HEK293 (cell line): ENCODE data around the gene EPHX1.
A peak's percentile ranks its signal among the peaks of the same experiment; 100 is the strongest.

Experiments
- ELK4 ChIP-seq: IDR thresholded peaks from 2 replicates; pipeline ENCODE4 v1.6.1; 2011; ENCODE audit warnings: mild to moderate bottlenecking, low read depth, low read length, borderline replicate concordance
- FEZF1 ChIP-seq: fragments of 450-650 bp; formaldehyde crosslinking; IDR thresholded peaks from 2 replicates; pipeline ENCODE4 v1.5.1; 2016; ENCODE audit warnings: missing biosample characterization, missing genetic modification characterization
- GLIS1 ChIP-seq: fragments of 450-650 bp; formaldehyde crosslinking; IDR thresholded peaks from 2 replicates; pipeline ENCODE4 v1.5.1; 2016; ENCODE audit warnings: missing biosample characterization, missing genetic modification characterization
- HIC1 ChIP-seq: fragments of 450-650 bp; formaldehyde crosslinking; IDR thresholded peaks from 2 replicates; pipeline ENCODE4 v1.5.1; 2016; ENCODE audit warnings: missing biosample characterization, missing genetic modification characterization
- HOXD13 ChIP-seq: sonication (generic); formaldehyde crosslinking; IDR thresholded peaks from 2 replicates; pipeline ENCODE4 v1.8.0; 2022; ENCODE audit warnings: missing genetic modification reagents, borderline replicate concordance
- MZF1 ChIP-seq: fragments of 450-650 bp; formaldehyde crosslinking; IDR thresholded peaks from 2 replicates; pipeline ENCODE4 v1.5.1; 2017; ENCODE audit warnings: missing biosample characterization, missing genetic modification characterization, borderline replicate concordance
- SALL2 ChIP-seq: fragments of 450-650 bp; formaldehyde crosslinking; IDR thresholded peaks from 2 replicates; pipeline ENCODE4 v1.5.0; 2017; ENCODE audit warnings: missing biosample characterization, mild to moderate bottlenecking, missing genetic modification characterization, borderline replicate concordance
- SCRT1 ChIP-seq: fragments of 450-650 bp; formaldehyde crosslinking; IDR thresholded peaks from 2 replicates; pipeline ENCODE4 v1.5.1; 2016; ENCODE audit warnings: missing biosample characterization, missing genetic modification characterization, borderline replicate concordance
- ZBTB11 ChIP-seq: fragments of 450-650 bp; formaldehyde crosslinking; conservative IDR thresholded peaks from 2 replicates; pipeline ENCODE4 v1.5.1; 2016; ENCODE audit warnings: low read depth, missing biosample characterization, missing genetic modification characterization
- ZBTB17 ChIP-seq: fragments of 450-650 bp; formaldehyde crosslinking; IDR thresholded peaks from 2 replicates; pipeline ENCODE4 v1.5.1; 2016; ENCODE audit warnings: missing biosample characterization, missing genetic modification characterization
- ZBTB44 ChIP-seq: fragments of 450-650 bp; IDR thresholded peaks from 2 replicates; pipeline ENCODE4 v1.5.1; 2018; ENCODE audit warnings: missing biosample characterization, mild to moderate bottlenecking, missing genetic modification characterization
- ZBTB7A ChIP-seq: fragments of 450-650 bp; formaldehyde crosslinking; IDR thresholded peaks from 2 replicates; pipeline ENCODE4 v1.5.1; 2016; ENCODE audit warnings: low read depth, missing biosample characterization, missing genetic modification characterization
- ZIC2 ChIP-seq: fragments of 450-650 bp; formaldehyde crosslinking; IDR thresholded peaks from 2 replicates; pipeline ENCODE4 v1.5.1; 2016; ENCODE audit warnings: missing biosample characterization, missing genetic modification characterization
- ZNF114 ChIP-seq: fragments of 450-650 bp; formaldehyde crosslinking; IDR thresholded peaks from 2 replicates; pipeline ENCODE4 v1.5.0; 2017; ENCODE audit warnings: missing biosample characterization, missing genetic modification characterization
- ZNF138 ChIP-seq: fragments of 450-650 bp; formaldehyde crosslinking; IDR thresholded peaks from 2 replicates; pipeline ENCODE4 v1.5.1; 2016; ENCODE audit warnings: missing biosample characterization, missing genetic modification characterization, borderline replicate concordance
- ZNF16 ChIP-seq: fragments of 450-650 bp; formaldehyde crosslinking; IDR thresholded peaks from 2 replicates; pipeline ENCODE4 v1.5.1; 2016; ENCODE audit warnings: low read depth, missing biosample characterization, missing genetic modification characterization
- ZNF211 ChIP-seq: fragments of 450-650 bp; formaldehyde crosslinking; IDR thresholded peaks from 2 replicates; pipeline ENCODE4 v1.5.1; 2016; ENCODE audit warnings: low read depth, missing biosample characterization, missing genetic modification characterization
- ZNF266 ChIP-seq: fragments of 450-650 bp; formaldehyde crosslinking; IDR thresholded peaks from 2 replicates; pipeline ENCODE4 v1.5.1; 2016; ENCODE audit warnings: missing biosample characterization, missing genetic modification characterization, low read depth
- ZNF292 ChIP-seq: fragments of 450-650 bp; formaldehyde crosslinking; IDR thresholded peaks from 2 replicates; pipeline ENCODE4 v1.5.1; 2016; ENCODE audit warnings: low read depth, missing biosample characterization, missing genetic modification characterization, borderline replicate concordance
- ZNF362 ChIP-seq: fragments of 450-650 bp; formaldehyde crosslinking; IDR thresholded peaks from 2 replicates; pipeline ENCODE4 v1.5.1; 2016; ENCODE audit warnings: missing biosample characterization, missing genetic modification characterization
- ZNF37A ChIP-seq: fragments of 450-650 bp; IDR thresholded peaks from 2 replicates; pipeline ENCODE4 v1.5.1; 2018; ENCODE audit warnings: missing biosample characterization, missing genetic modification characterization
- ZNF391 ChIP-seq: fragments of 450-650 bp; formaldehyde crosslinking; IDR thresholded peaks from 2 replicates; pipeline ENCODE4 v1.5.1; 2016; ENCODE audit warnings: low read depth, missing biosample characterization, missing genetic modification characterization, borderline replicate concordance
- ZNF394 ChIP-seq: fragments of 450-650 bp; formaldehyde crosslinking; IDR thresholded peaks from 2 replicates; pipeline ENCODE4 v1.5.1; 2016; ENCODE audit warnings: missing biosample characterization, missing genetic modification characterization, mild to moderate bottlenecking, moderate library complexity, borderline replicate concordance
- ZNF416 ChIP-seq: fragments of 450-650 bp; formaldehyde crosslinking; IDR thresholded peaks from 2 replicates; pipeline ENCODE4 v1.5.1; 2016; ENCODE audit warnings: missing biosample characterization, missing genetic modification characterization
- ZNF513 ChIP-seq: fragments of 450-650 bp; IDR thresholded peaks from 2 replicates; pipeline ENCODE4 v1.5.1; 2018; ENCODE audit warnings: missing biosample characterization, missing genetic modification characterization
- ZNF558 ChIP-seq: fragments of 450-650 bp; formaldehyde crosslinking; IDR thresholded peaks from 2 replicates; pipeline ENCODE4 v1.5.1; 2016; ENCODE audit warnings: missing biosample characterization, missing genetic modification characterization
- ZNF624 ChIP-seq: fragments of 450-650 bp; formaldehyde crosslinking; IDR thresholded peaks from 2 replicates; pipeline ENCODE4 v1.5.1; 2017; ENCODE audit warnings: missing biosample characterization, missing genetic modification characterization
- ZNF792 ChIP-seq: fragments of 450-650 bp; formaldehyde crosslinking; IDR thresholded peaks from 2 replicates; pipeline ENCODE4 v1.5.1; 2016; ENCODE audit warnings: missing biosample characterization, missing genetic modification characterization

EPHX1 gene

GRCh38 chr1:225766967-225767633 is 42.8 kb upstream of the EPHX1 start (continued):
- TF ChIP-seq ZBTB11 (tag by site-specific recombination) (no peak), ZNF37A (tag by site-specific recombination) (no peak), ZNF114 (tag by site-specific recombination) (no peak), FEZF1 (tag by site-specific recombination) (peak; percentile 85), ZNF211 (tag by site-specific recombination) (no peak), ELK4 (no peak), ZNF138 (no peak), SALL2 (tag by site-specific recombination) (no peak), ZNF16 (tag by site-specific recombination) (no peak), HOXD13 (CRISPR knock-in tag) (no peak), ZNF792 (tag by site-specific recombination) (no peak), ZNF513 (tag by site-specific recombination) (no peak), ZNF292 (tag by site-specific recombination) (no peak), ZNF394 (tag by site-specific recombination) (no peak), ZBTB7A (tag by site-specific recombination) (no peak), SCRT1 (tag by site-specific recombination) (no peak), MZF1 (tag by site-specific recombination) (no peak), ZBTB17 (tag by site-specific recombination) (peak; percentile 40), HIC1 (0 out of 2 replicates have a peak, but pooled peaks have one; percentile 25), ZNF624 (tag by site-specific recombination) (no peak), ZNF266 (tag by site-specific recombination) (no peak), GLIS1 (tag by site-specific recombination) (peak; percentile 26; the same call in 1 of the 2 replicates), ZBTB44 (tag by site-specific recombination) (no peak), ZIC2 (no peak), ZNF416 (tag by site-specific recombination) (no peak), ZNF391 (no peak), ZNF558 (tag by site-specific recombination) (no peak), ZNF362 (no peak)
